Measurements from ENCODE around the gene WWOX. TPM values are rescaled to one million over a fixed set of nuclear protein-coding genes. Genes with fewer than 3 reads are reported as not detected.

The WWOX gene
- total and polyA plus RNA-seq, 2 of the 4 experiments (the other 2 are of a cell fraction), result 2.7 to 5.4 TPM

DNA sequence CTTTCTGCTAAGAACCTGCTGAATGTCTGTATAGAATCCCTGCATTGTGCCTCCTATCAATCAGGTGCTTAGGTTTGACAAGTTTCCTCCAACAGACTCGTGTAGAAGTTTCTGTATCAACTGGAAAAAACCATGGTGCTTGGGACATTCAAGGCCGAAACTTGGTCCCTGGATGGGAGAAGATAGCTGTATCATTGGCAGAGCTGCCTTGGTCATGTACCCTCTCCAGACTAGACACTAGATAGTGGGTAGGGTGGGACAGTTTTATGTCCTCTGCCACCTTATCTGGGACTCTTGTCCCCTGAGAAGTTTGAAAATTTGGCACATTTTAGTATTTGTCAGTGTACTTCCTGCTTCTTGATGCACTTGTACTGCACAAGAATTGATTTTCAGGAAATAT lies 520.8 kb downstream of the WWOX start:
- WGBS, 2 experiments (ENCODE audit: extremely low coverage in 2 of 2, insufficient read length in 1 of 2), result no CpG with 5 or more reads among the region's 2 CpGs

More for the DNA sequence above, 520.8 kb downstream of the WWOX start:
- no peak overlapping the region for H3K4me2 ChIP-seq (ENCODE audit: low read depth, low read length)
- H2BK5ac ChIP-seq (ENCODE audit: low read depth, low read length, poor library complexity, severe bottlenecking), result no peak overlapping the region
- no peak for DNase-seq
- H3K27me3 ChIP-seq (ENCODE audit: control insufficient read depth, insufficient read depth, low read length), result no peaks in the 10 kb centered on the region
- no peaks in the 10 kb centered on the region for H3K79me1 ChIP-seq (ENCODE audit: low read depth in 1 of 2, low read length in 2 of 2)
- H3K23ac ChIP-seq (ENCODE audit: low read depth, low read length), result no peak overlapping the region
- no peak overlapping the region for H3K4me3 ChIP-seq (ENCODE audit: insufficient read depth, low read depth, low read length)
- H3K27ac ChIP-seq (ENCODE audit: insufficient read depth, low read length), result no peak overlapping the region
- no peaks in the 10 kb centered on the region for H3K9me1 ChIP-seq (ENCODE audit: insufficient read depth, low read length)
- BruUV-seq (replicated peaks), result no TSS peak
- CTCF ChIA-PET, result interaction anchor here (0.9 kb wide), 1 partner anchor 42 kb away, joined by 3 read pairs; no protein-coding TSS in a partner anchor
- no peak overlapping the region for H3K4ac ChIP-seq (ENCODE audit: low read depth, low read length)
- H3K9ac ChIP-seq (ENCODE audit: low read depth, low read length), result no peak overlapping the region
- no peak for ATAC-seq (ENCODE audit: low read depth)
- no peak overlapping the region for H2BK120ac ChIP-seq (ENCODE audit: low read depth, low read length)
- no peak overlapping the region for H3K18ac ChIP-seq (ENCODE audit: low read depth, low read length)
- H2AK9ac ChIP-seq (replicated peaks; ENCODE audit: low read depth, low read length, poor library complexity), result no peak overlapping the region
- no peak overlapping the region for H4K5ac ChIP-seq (ENCODE audit: low read depth, low read length)
- H3K4me1 ChIP-seq (ENCODE audit: control insufficient read depth, insufficient read depth, low read length), result no peaks in the 10 kb centered on the region
- H4K8ac ChIP-seq (ENCODE audit: low read depth in 2 of 2, low read length in 2 of 2), result no peak overlapping the region
- no peak overlapping the region for H4K91ac ChIP-seq (ENCODE audit: insufficient read depth, low read depth, low read length)
- intact Hi-C loops (cut with micrococcal nuclease), result no loop called here
- H2AK5ac ChIP-seq (ENCODE audit: low read depth, low read length), result no peak overlapping the region
- no peaks in the 10 kb centered on the region for H3K36me3 ChIP-seq (ENCODE audit: control insufficient read depth, insufficient read depth, low read length)
- POLR2A ChIA-PET (ENCODE audit: unreplicated experiment), result no interaction called here
- no peak overlapping the region for H2AFZ ChIP-seq (replicated peaks; ENCODE audit: low read length, poor library complexity)
- no peak overlapping the region for H3K56ac ChIP-seq (ENCODE audit: extremely low read depth, insufficient read depth, low read length)
- no peak overlapping the region for H2BK15ac ChIP-seq (ENCODE audit: low read depth, low read length)
- no peak overlapping the region for H3K14ac ChIP-seq (replicated peaks; ENCODE audit: low read depth, low read length)
- H3K9me3 ChIP-seq (ENCODE audit: control insufficient read depth, insufficient read depth, low read length), result peaks cover 22% of the 10 kb centered on the region
- in situ Hi-C loops (cut with MboI; ENCODE audit: low sequenced_read_pairs), result no loop called here
- H2BK20ac ChIP-seq (ENCODE audit: low read depth, low read length), result no peak overlapping the region
- dilution Hi-C loops (cut with HindIII; ENCODE audit: low sequenced_read_pairs, unreplicated experiment), result no loop called here
- no peaks in the 10 kb centered on the region for H4K20me1 ChIP-seq (ENCODE audit: insufficient read depth, low read length)
- TF ChIP-seq POLR2A (IDR thresholded peaks at IDR 0.05; ENCODE audit: low read depth, low read length), result no peak
- no peak for TF ChIP-seq FOS (IDR thresholded peaks at IDR 0.05; ENCODE audit: low read depth, low read length)
- TF ChIP-seq MAFK (IDR thresholded peaks at IDR 0.05; ENCODE audit: low read depth, low read length), result no peak
- TF ChIP-seq CEBPB (IDR thresholded peaks at IDR 0.05; ENCODE audit: low read depth, low read length), result no peak
- TF ChIP-seq RCOR1 (IDR thresholded peaks at IDR 0.05; ENCODE audit: insufficient replicate concordance, low read length), result no peak
- TF ChIP-seq MAZ (IDR thresholded peaks at IDR 0.05; ENCODE audit: borderline replicate concordance, low read depth, low read length), result no peak
- TF ChIP-seq, protein P1, sequence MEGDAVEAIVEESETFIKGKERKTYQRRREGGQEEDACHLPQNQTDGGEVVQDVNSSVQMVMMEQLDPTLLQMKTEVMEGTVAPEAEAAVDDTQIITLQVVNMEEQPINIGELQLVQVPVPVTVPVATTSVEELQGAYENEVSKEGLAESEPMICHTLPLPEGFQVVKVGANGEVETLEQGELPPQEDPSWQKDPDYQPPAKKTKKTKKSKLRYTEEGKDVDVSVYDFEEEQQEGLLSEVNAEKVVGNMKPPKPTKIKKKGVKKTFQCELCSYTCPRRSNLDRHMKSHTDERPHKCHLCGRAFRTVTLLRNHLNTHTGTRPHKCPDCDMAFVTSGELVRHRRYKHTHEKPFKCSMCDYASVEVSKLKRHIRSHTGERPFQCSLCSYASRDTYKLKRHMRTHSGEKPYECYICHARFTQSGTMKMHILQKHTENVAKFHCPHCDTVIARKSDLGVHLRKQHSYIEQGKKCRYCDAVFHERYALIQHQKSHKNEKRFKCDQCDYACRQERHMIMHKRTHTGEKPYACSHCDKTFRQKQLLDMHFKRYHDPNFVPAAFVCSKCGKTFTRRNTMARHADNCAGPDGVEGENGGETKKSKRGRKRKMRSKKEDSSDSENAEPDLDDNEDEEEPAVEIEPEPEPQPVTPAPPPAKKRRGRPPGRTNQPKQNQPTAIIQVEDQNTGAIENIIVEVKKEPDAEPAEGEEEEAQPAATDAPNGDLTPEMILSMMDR (conservative IDR thresholded peaks at IDR 0.05; ENCODE audit: low read depth, low read length), result no peak
- TF ChIP-seq MXI1 (IDR thresholded peaks at IDR 0.05; ENCODE audit: borderline replicate concordance, low read depth, low read length), result no peak
- TF ChIP-seq NFE2L2 (IDR thresholded peaks at IDR 0.05; ENCODE audit: low read depth, low read length), result no peak
- no peak for TF ChIP-seq BHLHE40 (IDR thresholded peaks at IDR 0.05; ENCODE audit: low read depth, low read length)
